GM18873 (cell line): ENCODE measurements around the gene MRPL36.

Experiments
- ATAC-seq: cut with Tn5 transposase; IDR thresholded peaks from one replicate; pipeline ENCODE4 v1.9.1; 2021; ENCODE audit warnings: mild to moderate bottlenecking, moderate library complexity, moderate number of reproducible peaks; ENCODE audit not compliant: unreplicated experiment, low FRiP score

The MRPL36 gene

DNA sequence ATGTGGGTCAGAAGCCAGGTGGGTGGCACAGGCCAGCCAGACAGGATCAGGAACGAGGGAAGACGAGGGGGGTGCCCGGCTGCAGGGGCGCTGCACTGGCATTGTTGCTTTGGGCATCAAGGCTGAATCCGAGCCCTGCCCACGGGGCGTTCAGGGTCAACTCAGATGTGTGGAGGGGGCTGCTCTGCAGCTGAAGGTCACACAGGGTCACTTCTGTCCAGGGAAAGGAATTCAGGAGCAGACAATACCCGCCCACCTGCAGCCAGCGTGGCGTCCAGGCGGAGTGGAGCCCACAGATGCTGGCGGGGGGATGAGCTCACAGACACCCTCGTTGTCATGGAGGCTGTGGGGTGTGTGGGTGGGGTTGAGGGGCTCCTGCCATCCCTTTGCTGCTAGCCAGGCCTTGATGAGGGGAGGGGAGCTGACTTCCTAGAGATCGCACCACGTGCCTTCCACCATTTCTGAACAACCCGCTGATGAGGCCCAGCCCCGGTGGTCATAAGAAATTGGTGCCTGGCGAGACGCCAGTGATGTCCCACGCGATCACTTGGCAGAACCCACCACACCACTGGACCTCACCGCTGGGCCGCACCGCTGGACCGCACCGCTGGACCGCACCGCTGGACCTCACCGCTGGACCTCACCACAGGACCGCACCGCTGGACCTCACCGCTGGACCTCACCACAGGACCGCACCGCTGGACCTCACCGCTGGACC, 31.2 kb downstream of the MRPL36 start:
- ATAC-seq = no peak

DNA sequence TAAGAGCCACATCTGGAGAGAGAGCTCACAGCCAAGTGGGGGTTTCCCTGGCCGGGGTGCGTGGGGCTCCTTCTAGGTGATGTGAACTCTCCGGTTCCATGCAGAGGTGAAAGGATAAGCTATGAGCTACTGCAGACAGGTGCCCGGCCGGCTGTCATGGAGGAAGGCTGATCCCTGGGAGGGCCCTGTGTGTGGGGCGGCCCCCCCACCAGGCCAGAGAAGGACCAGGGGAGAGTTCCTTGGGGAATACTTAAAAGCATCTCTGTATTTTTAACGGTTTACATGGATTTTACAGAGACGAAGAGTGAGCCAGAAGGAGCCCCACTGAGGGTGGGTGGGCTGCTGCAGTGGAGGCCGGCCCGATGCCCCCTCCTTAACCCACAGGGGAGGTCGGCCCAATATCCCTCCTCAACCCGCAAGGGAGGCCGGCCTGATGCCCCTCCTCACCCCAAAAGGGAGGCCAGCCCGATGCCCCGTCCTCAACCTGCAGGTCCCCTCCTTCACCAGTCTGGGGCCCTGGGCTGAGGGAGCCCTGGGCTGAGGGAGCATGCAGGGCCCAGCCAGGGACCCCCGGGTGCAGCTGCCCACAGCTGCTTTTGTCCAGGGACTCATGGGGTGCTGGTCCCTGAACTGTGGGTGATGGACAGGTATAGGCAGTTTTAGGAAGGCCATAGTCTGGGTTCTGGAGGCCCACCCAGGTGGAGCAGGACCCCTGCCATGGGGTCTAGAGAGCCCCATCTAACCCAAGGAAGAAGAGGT, 31.9 kb downstream of the MRPL36 start:
- no peak for ATAC-seq

DNA sequence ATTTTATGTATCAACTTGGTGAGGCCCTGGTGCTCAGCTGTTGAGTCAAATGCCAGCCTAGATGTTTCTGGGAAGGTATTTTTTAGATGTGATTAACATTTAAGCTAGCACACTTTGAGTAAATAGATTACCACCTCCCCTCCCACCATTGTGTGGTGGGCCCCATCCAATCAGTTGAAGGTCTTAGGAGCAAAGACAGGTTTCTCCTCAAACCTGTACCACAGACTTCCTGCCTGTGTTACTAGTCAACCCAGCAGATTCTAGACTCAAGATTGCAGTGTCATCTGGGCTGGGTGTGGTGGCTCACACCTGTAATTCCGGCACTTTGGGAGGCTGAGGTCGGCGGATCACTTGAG, 33.8 kb downstream of the MRPL36 start:
- no peak for ATAC-seq

DNA sequence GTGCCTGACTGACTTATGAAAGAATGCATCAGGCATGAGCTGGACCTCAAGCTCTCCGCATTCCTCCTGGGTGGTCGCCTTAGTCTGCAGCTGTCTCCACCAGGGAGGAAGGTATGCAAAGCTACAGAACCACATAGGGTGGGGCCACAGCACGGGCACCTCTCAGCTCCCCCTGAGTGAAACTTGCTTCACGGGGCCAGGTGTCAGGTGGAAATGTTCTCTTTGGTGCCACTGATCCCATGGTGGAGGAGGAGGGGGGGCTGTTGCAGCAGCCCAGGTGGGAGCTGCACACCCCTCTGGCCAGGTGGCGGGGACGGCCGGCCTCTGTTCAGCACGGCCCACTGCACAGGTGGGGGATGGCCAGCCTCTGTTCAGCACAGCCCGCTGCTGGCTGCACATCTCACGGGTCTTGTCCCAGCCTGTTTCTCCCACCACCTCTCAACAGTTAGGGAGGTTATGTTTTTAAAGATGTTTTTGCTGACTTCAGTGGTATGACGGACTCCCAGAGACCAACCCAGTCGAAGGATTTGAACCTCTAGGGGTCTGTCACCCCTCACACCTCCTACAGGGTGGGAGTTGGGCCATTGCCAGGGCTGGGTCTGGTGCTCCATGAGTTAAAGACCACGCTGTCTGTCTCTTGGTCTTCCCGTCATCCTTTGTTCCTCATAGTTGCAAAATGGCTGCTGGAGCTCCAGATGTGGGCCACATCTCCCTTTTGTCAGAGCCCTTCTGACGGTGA, 34.3 kb downstream of the MRPL36 start:
- peak; percentile 87 for ATAC-seq

DNA sequence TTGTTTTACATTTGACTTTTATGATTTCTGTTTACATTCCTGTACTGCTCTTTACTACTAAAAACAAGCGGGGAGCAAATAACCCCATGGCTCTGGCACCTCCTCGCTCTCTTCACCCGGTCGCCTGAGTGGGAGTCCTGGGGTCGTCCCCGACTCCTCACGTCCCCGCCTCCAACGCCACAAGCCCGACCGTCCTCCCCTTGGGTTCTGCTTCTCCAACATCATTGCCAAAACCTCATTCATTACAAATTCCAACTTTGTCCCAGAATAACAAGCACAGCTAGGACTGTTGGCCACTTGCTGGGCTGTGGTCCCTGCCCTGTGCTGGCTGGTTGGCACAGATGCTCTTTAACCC, 35.1 kb downstream of the MRPL36 start:
- ATAC-seq = no peak

DNA sequence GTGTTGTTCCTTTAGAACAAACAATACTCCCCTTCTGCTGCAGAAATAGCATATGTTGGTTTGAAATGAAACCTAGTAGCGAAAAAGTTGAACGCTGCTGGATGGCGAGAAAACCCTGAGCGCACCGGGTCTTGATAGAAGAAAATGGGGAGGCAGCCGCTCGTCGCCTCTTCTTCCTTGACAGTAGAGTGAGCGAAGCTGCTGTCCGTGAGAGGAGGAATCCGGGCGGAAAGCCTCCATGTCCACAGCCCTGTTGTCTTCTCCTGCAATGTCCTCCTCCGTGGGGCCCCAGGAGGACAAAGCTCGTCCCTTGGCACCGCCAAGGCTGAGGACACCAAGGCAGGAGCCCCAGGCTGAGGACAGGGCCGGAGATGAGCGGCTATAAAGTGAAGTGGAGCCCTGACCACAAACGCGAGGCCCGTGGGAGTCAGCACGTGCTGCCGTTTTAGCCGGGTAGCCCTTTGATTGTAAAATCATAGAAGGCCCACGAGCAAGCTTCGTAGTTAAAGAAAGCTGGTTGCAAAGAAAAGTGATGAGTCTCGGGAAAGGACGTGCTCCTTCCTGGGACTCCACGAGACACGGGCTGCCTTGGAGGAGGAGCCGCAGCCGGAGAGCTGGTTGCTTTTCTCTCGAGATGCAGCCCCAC, 35.6 kb downstream of the MRPL36 start:
- no peak for ATAC-seq

DNA sequence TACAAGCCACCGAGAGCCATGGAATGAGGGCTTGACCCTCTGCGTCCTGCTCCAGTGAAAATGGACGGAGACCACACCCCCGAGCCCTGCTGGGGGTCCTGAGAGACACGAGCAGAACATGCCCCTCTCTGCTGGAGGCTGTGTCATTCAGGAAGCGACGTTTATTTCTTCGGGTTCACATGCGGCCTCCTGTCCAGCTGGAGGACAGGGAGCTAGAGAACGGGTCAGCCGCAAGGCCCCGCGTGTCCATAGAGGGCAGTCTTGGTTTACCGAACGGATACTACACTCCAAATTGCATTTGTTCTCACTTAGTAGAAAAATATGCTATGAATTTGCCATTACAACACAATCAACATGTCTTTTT, 36.1 kb downstream of the MRPL36 start:
- ATAC-seq = no peak

DNA sequence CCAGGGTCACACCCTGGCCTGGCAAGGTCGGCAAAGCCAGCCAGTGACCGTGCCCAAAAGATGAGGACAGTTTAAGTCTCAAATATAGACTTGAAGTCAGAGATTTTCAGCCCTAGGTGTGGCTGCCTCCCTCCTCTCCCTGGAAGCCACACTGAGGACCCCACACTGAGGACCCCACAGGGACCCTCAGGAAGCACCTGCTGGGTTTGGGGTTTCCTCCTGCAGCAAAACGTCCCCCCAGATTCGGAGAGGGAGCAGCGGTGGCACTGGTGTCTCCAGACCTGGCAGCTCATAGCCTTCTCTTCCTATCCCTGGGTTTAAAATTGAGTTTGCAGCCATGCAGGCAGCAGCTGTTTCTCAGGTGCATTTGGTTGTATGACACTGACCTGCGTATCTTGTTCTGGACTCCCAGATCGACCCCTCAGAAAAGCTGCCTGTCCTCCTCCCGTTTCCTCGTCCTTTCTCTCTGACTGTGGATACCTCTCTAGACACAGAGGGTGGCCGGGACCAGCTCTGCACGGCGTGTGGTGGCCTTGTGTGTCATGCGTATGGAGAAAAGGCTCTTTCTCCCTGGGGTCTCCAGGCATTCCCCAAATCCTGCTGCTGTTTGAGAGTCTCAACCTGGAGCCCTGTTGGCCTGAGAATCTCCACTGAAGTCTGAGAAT, 36.6 kb downstream of the MRPL36 start:
- no peak for ATAC-seq

DNA sequence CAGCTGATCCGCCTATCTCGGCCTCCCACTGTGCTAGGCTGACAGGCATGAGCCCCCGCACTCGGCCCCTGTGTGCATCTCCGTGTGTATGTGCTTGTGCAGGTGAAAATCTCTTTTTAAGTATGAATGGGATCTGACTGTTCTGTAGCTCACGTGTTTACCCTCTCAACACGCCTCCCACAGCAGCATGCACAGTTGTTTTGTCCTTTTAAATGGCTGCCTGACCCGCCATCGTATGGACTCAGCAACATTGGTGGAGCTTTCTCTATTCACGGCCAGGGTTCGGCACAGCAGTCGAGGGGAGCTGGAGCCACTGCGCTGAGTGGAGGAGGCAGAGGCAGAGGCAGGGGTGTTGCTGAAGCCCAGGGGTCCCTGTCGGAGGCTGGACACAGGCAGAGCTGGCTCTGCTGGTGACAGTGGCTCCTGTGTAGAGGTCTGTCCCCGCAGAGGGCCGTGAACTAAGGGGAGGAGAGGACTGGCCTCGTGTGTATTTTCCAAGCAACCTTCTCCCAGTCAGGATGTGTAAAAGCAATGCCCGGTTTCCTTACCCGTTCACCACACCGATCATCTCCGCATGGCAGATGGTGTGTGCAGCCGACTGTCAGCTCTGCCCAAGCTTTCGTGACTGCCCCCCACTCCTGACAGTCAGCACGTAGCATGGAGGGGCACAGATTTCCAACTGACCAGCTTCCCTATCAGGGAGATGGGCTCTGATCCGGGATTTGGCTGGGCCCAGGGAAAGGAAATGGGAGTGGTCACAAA, 37.3 kb downstream of the MRPL36 start:
- no peak for ATAC-seq

DNA sequence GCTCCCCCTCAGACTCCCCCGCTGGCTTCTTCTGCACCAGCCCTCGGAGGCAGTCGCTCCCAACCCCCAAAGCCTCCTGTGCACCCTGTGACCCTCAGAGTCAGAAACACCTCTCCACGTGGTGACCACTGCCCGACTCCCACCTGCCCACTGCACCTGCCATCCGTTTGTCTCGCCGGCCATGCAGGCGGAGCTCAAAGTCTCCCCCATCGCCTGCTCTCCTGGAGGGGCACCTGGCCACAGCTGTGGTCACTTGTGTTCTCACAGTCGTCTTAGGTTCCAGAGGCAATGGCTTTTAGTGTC, 38.2 kb downstream of the MRPL36 start:
- ATAC-seq = no peak

DNA sequence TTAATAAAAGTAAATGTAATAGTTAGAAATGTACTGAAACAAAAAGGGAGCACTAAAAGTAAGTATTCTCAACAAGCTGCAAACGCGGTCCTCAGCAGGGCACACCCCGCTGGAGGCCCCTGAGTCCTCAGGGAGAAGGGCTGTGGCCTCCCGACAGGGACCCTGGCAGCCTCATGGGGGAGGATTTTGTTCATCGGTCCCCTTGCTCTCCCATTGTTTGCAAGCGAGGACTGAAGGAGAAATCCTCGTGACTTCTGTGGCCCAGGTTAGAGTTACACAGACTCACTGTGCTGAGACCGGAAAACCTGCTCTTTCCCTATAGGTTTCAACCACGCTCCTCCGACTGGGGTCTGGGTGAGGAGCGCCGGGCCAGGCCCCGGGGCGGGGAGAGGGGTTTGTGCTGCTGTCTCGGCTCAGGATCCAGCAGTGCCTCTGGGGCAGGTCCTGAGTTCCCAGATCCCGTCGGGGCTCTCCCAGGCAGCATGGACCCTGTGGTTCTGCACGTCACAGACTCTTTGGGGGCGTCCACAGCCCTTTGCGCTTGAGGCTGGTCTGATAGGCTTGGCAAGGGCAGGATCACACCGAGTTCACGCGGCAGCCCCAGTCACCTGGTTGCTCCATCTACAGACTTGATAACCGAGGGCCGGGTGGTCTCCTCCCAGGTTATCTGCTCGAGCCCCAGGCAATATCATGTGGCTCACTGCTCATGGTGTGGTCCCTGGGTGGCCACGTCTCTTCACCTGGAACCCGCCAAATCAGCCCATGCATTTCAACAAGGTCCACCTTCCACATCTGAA, 38.8 kb downstream of the MRPL36 start:
- ATAC-seq = no peak

DNA sequence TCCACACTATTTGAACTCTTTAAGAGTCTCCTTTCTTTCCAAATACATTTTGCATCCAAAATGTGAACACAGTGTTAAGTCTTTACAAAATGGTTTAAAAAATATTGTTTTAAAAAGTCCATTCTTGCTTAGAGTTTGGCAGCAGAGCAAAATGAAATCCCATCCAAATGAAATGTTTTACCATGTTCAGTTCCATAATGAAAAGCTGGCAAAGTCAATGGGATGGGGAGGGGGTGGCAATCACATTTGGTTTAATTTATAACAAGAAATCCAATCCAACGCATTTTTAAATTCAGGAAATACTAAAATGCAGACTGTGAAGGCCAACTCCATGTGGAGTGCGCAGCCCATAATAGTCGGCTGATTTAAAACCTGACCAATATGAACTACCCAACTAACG, 39.4 kb downstream of the MRPL36 start:
- ATAC-seq = no peak

DNA sequence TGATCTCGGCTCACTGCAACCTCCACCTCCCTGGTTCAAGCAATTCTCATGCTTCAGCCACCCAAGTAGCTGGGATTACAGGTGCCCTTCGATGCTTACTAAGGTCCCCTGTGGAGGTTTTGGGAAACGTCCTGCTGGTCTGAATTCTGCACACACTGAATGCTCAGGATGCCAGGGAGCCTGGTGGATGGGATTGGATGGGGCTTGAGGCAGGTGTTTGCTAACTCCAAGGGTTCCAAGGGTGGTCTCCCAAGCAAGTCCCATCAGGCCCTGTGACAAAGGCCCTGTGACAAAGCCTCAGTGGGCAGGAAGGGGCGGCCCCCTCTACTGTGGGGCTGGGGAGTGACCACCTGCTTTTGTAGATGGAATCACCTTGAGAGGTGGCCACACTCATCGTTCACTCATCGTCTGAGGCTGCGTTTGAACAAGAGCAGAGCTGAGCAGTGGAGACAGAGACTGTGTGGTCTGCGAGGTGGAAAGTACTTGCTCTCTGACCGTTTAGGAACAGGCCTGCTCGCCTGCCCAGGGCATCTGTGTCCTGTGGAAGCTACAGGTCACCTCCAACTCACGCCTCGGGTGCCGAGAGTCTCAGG, 40.2 kb downstream of the MRPL36 start:
- no peak for ATAC-seq

DNA sequence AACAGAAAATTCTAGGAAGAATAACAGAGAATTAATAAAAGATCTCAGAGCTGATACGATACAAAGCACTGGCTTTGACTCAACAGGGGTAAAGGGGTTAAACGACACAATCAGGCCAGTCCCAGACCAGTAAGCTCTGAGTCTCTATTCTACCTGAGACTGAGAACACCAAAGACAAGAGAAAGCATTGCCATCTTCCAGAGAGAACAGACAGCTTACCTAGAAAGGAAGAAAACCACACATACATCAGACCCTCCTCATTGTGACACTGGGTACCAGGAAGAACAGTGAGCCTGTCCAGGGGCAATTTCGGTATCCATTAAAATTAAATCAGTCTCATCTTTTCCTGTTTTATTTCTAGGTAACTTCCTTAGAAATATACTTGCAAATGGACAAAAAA, 41.1 kb downstream of the MRPL36 start:
- no peak for ATAC-seq

DNA sequence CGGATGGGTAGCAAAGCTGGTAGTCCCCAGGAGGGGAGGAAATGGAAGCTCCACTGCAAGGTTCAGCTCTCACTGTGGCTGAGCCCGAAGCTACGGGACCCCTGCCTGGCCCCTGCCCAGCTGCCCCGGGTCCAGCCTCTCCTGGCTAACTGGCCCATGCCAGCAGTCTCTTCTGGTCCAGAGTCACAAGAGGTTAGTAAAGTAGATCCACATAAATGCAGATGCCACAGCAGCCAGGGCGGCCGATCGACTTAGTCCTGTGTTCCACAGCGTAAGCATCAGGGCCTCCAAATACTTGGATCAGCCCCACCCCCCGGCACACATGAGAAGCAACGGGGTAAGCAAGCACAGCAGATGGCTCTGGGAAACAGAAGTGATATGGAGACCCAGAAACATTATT, 42.1 kb downstream of the MRPL36 start:
- no peak for ATAC-seq

DNA sequence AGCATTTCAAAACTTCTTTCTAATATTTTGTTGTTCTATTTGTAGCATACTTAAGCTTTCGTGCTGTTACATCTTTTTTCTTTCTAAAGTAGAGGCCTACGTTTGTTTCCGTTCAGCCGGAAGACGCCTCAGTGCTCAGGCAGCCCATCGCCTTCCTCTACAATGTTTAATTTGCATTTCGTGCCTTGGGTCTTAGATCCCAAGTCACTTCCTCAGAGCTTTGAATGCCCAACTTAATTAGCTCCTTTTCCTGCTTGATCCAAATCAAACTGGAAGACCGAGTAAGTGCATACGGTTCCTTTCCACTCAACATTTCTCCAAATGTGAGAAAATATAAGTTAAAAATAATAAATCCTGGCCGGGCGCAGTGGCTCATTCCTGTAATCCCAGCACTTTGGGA, 43.2 kb downstream of the MRPL36 start:
- ATAC-seq = no peak

DNA sequence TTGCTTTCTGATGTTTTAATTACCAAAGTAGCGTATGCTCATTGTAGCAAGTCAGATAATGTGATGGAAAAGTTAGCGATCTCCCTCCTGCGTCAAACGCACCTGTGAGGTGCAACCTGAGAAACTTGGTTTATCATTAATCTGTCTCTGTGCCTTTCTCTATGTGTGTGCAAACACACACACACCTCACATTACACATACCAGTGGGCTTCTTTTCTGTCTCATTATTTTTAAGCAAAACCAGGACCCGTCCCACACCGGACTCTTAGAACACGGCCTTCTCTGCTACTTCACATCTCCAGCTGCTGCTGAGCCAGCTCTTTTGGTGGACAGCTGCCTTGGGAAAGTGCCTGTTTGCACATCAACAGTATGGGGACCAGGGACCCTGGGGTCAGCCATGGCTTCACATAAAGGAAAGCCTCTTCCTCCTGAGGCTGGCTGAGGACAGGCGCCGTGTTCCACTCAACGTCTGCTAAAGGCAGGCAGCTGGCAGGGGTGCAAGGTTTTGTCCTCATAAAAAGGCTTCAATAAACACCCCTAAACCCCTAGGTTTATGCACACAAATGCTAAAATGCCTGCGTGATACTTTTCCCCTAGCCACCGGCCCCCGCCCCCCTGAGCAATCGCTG, 44.2 kb downstream of the MRPL36 start:
- ATAC-seq = no peak

DNA sequence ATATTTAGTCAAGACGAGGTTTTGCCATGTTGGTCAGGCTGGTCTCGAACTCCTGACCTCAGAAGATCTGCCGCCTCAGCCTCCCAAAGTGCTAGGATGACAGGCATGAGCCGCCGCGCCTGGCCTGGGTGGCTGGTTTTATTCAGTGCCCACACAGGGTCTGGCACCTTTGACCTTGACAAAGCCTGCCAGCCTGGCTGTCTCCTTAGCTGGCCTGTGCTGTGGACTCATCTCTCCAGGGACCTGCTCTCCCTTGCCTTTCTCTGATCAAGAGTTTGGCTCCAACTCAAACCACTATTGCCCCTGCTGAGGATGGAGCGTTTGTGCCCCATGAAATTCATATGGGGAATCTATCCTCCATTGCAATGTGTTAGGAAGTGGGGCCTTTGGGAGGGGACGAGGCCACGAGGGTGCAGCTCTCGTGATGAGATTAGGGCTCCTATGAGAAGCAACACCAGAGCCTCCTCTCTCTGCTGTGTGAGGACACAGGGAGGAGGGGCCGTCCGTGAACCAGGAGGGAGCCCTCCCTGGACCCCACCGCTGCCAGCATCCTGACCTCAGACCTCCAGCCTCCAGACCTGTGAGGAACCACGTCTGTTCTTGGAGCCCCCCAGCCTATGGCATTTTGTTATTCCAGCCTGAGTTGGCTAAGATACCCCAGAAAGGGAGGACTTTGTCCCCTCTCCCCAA, 45.0 kb downstream of the MRPL36 start:
- no peak for ATAC-seq
